Stimulated activated CD8-positive, alpha-beta memory T cell treated with anti-CD3 and anti-CD28 coated beads, Interleukin-7, amount 100 ng/mL, for 24 hours (primary cell): ENCODE results near the gene SLC13A5.
"Not testable (repeated sequence)": the region's sequence is repeated elsewhere in the genome, so short reads cannot be mapped to it uniquely, and the experiment has no call there.

ENCODE experiments used
- DNase-seq: peaks from one replicate; pipeline ENCODE4 v3.0.0-alpha.2; 2020; ENCODE audit warnings: low read depth

SLC13A5 gene

GRCh38 chr17:6713130-6713917 is at the start of gene SLC13A5:
SLC13A5 (minus strand) TSS chr17:6713369; CDS start chr17:6713333, 36 bp downstream.
- no peak for DNase-seq

GRCh38 chr17:6761779-6762178 is 48.6 kb upstream of the SLC13A5 start:
- no peak for DNase-seq

GRCh38 chr17:6757747-6758146 is 44.6 kb upstream of the SLC13A5 start:
- no peak for DNase-seq

GRCh38 chr17:6756425-6757031 is 43.4 kb upstream of the SLC13A5 start:
- DNase-seq, result no peak

GRCh38 chr17:6755731-6756184 is 42.6 kb upstream of the SLC13A5 start, which contains the start of gene XAF1:
XAF1 (plus strand) TSS chr17:6756046; CDS start chr17:6756079, 33 bp downstream.
- no peak for DNase-seq

GRCh38 chr17:6755281-6755680 is 42.1 kb upstream of the SLC13A5 start:
- no peak for DNase-seq

GRCh38 chr17:6753546-6753945 is 40.4 kb upstream of the SLC13A5 start:
- no peak for DNase-seq

GRCh38 chr17:6753006-6753445 is 39.9 kb upstream of the SLC13A5 start:
- DNase-seq, result no peak

- DNase-seq, result no peak
These were observed 39.1 kb upstream of the SLC13A5 start for GRCh38 chr17:6752068-6752909.

GRCh38 chr17:6749519-6749918 is 36.4 kb upstream of the SLC13A5 start:
- no peak for DNase-seq

- no peak for DNase-seq
These were observed 35.4 kb upstream of the SLC13A5 start for GRCh38 chr17:6748617-6749016.

GRCh38 chr17:6746665-6747064 is 33.5 kb upstream of the SLC13A5 start:
- DNase-seq, result not testable (repeated sequence)

- DNase-seq, result no peak
These were observed 16.4 kb upstream of the SLC13A5 start for GRCh38 chr17:6729531-6729930.

GRCh38 chr17:6724009-6724408 is 10.8 kb upstream of the SLC13A5 start:
- DNase-seq, result no peak

GRCh38 chr17:6721744-6722143 is 8.6 kb upstream of the SLC13A5 start:
- DNase-seq, result no peak

- no peak for DNase-seq
These were observed 3.6 kb upstream of the SLC13A5 start for GRCh38 chr17:6716736-6717135.

GRCh38 chr17:6714315-6714874 is 1.2 kb upstream of the SLC13A5 start:
- DNase-seq, result no peak

GRCh38 chr17:6713918-6714271 is 726 bp upstream of the SLC13A5 start:
- DNase-seq, result no peak

GRCh38 chr17:6712854-6713129 is 377 bp downstream of the SLC13A5 start:
- no peak for DNase-seq

GRCh38 chr17:6712058-6712853 is 913 bp downstream of the SLC13A5 start:
- DNase-seq, result no peak

- no peak for DNase-seq
These were observed 1.5 kb downstream of the SLC13A5 start for GRCh38 chr17:6711681-6712057.
